Measurements from ENCODE around the gene EXOC2.

The EXOC2 gene

GRCh38 chr6:494394-494793, 198.5 kb downstream of the EXOC2 start:
- no peak overlapping the region for H3K4me3 ChIP-seq (ENCODE audit: severe bottlenecking)
- peaks cover 23% of the 10 kb centered on the region; the same call in 1 of the 2 replicates for H3K36me3 ChIP-seq (ENCODE audit: low read depth)
- no peaks in the 10 kb centered on the region for H3K4me1 ChIP-seq (ENCODE audit: insufficient read depth, poor library complexity, severe bottlenecking)
- no peak for TF ChIP-seq CTCF (IDR thresholded peaks at IDR 0.05; ENCODE audit: poor library complexity, severe bottlenecking)
- H3K27me3 ChIP-seq (ENCODE audit: insufficient read depth, poor library complexity, severe bottlenecking), result no peaks in the 10 kb centered on the region
- H3K9me3 ChIP-seq (ENCODE audit: severe bottlenecking), result no peaks in the 10 kb centered on the region
- DNase-seq (ENCODE audit: low spot score), result no peak
- no peak overlapping the region for H3K27ac ChIP-seq (ENCODE audit: poor library complexity, severe bottlenecking)
- ATAC-seq (ENCODE audit: low read depth), result no peak

- H3K4me3 ChIP-seq (ENCODE audit: severe bottlenecking), result no peak overlapping the region
- TF ChIP-seq CTCF (IDR thresholded peaks at IDR 0.05; ENCODE audit: poor library complexity, severe bottlenecking), result no peak
- DNase-seq (ENCODE audit: low spot score) (no peak), ATAC-seq (ENCODE audit: low read depth) (no peak)
- no peaks in the 10 kb centered on the region for H3K27me3 ChIP-seq (ENCODE audit: insufficient read depth, poor library complexity, severe bottlenecking)
- no peaks in the 10 kb centered on the region for H3K9me3 ChIP-seq (ENCODE audit: severe bottlenecking)
- H3K27ac ChIP-seq (ENCODE audit: poor library complexity, severe bottlenecking), result no peak overlapping the region
- H3K36me3 ChIP-seq (ENCODE audit: low read depth), result peaks cover 26% of the 10 kb centered on the region
- H3K4me1 ChIP-seq (ENCODE audit: insufficient read depth, poor library complexity, severe bottlenecking), result no peaks in the 10 kb centered on the region
These were observed 199.1 kb downstream of the EXOC2 start for GRCh38 chr6:493840-494239.

- DNase-seq (ENCODE audit: low spot score), result no peak
- no peak overlapping the region for H3K4me3 ChIP-seq (ENCODE audit: severe bottlenecking)
- no peaks in the 10 kb centered on the region for H3K9me3 ChIP-seq (ENCODE audit: severe bottlenecking)
- H3K4me1 ChIP-seq (ENCODE audit: insufficient read depth, poor library complexity, severe bottlenecking), result no peaks in the 10 kb centered on the region
- no peak for TF ChIP-seq CTCF (IDR thresholded peaks at IDR 0.05; ENCODE audit: poor library complexity, severe bottlenecking)
- H3K27me3 ChIP-seq (ENCODE audit: insufficient read depth, poor library complexity, severe bottlenecking), result no peaks in the 10 kb centered on the region
- no peak overlapping the region for H3K27ac ChIP-seq (ENCODE audit: poor library complexity, severe bottlenecking)
- ATAC-seq (ENCODE audit: low read depth), result no peak
- peaks cover 24% of the 10 kb centered on the region for H3K36me3 ChIP-seq (ENCODE audit: low read depth)
These were observed 200.0 kb downstream of the EXOC2 start for GRCh38 chr6:492816-493414.

GRCh38 chr6:492178-492577, 200.8 kb downstream of the EXOC2 start:
- DNase-seq (ENCODE audit: low spot score) (no peak), ATAC-seq (ENCODE audit: low read depth) (no peak)
- Histone ChIP-seq H3K9me3 (ENCODE audit: severe bottlenecking) (no peaks in the 10 kb centered on the region), H3K27me3 (ENCODE audit: insufficient read depth, poor library complexity, severe bottlenecking) (no peaks in the 10 kb centered on the region), H3K27ac (ENCODE audit: poor library complexity, severe bottlenecking) (no peak overlapping the region), H3K4me3 (ENCODE audit: severe bottlenecking) (no peak overlapping the region), H3K36me3 (ENCODE audit: low read depth) (peaks cover 22% of the 10 kb centered on the region), H3K4me1 (ENCODE audit: insufficient read depth, poor library complexity, severe bottlenecking) (no peaks in the 10 kb centered on the region)
- TF ChIP-seq CTCF (IDR thresholded peaks at IDR 0.05; ENCODE audit: poor library complexity, severe bottlenecking), result no peak

GRCh38 chr6:491233-491632, 201.7 kb downstream of the EXOC2 start:
- TF ChIP-seq CTCF (IDR thresholded peaks at IDR 0.05; ENCODE audit: poor library complexity, severe bottlenecking), result no peak
- H3K9me3 ChIP-seq (ENCODE audit: severe bottlenecking), result no peaks in the 10 kb centered on the region
- peaks cover 16% of the 10 kb centered on the region for H3K36me3 ChIP-seq (ENCODE audit: low read depth)
- no peaks in the 10 kb centered on the region for H3K27me3 ChIP-seq (ENCODE audit: insufficient read depth, poor library complexity, severe bottlenecking)
- no peak overlapping the region for H3K27ac ChIP-seq (ENCODE audit: poor library complexity, severe bottlenecking)
- DNase-seq (ENCODE audit: low spot score) (no peak), ATAC-seq (ENCODE audit: low read depth) (no peak)
- no peak overlapping the region for H3K4me3 ChIP-seq (ENCODE audit: severe bottlenecking)
- no peaks in the 10 kb centered on the region for H3K4me1 ChIP-seq (ENCODE audit: insufficient read depth, poor library complexity, severe bottlenecking)

All from RWPE2 (cell line).